Glomerular endothelial cell (primary cell): ENCODE measurements around the gene KRT16. TPM values are rescaled to one million over a fixed set of nuclear protein-coding genes. Genes with fewer than 3 reads are reported as not detected.
"Not testable (repeated sequence)": the region's sequence is repeated elsewhere in the genome, so short reads cannot be mapped to it uniquely, and the experiment has no call there.

ENCODE experiments used
- DNase-seq: peaks from one replicate; pipeline ENCODE4 v3.0.0-alpha.2; 2011; ENCODE audit warnings: low read depth, low spot score; ENCODE audit errors: extremely low read depth
- total RNA-seq: library from RNA; depleted of rRNA; stranded (reverse); fragments of >200 nt; gene quantifications from 2 replicates; pipeline ENCODE4 v1.2.3, GENCODE V29; 2015

KRT16 gene
- total RNA-seq, 1 donor from 2014 or later: not detected

- no peak for DNase-seq
These were observed 4.6 kb upstream of the KRT16 start for GRCh38 chr17:41617136-41617535.

DNA sequence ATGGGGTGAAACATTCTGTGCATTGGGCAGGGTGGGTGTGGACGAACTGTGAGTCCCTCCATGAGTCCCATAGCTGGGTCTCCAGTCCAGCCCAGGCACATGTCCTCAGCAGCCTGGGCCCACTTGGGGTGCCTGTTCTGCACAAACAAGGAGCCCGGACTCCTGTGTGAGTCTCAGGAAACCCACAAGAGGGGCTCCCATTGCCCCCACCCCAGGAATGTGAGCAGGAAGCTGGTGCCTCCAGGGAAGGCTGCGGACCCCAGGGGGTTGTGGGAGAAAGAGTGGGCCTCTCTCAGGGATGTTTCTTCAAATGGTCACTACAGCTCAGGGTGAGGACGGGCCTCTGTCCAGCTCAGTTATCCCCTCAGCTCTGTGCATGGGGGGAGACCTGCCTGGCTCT, 3.9 kb upstream of the KRT16 start:
- not testable (repeated sequence) for DNase-seq

DNA sequence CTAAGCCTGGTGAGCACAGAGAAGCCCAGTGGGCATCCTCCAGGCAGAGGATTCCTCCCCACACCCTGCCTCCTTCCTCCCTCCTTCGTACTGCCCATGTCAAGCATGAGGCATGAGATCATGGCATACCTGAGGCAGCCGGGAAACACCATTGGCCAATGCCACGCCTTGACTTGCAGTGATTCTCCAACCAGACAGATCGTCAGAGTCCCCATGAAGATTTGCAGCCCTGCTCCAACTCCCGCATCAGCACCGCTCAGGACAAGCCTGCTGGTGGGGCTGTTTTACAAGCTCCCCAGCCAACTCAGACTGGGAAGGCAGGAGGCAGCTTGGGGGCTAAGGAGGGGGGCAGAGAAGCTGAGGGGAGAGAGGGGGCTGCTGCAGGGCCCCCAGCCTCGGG, 2.9 kb upstream of the KRT16 start:
- no peak for DNase-seq

DNA sequence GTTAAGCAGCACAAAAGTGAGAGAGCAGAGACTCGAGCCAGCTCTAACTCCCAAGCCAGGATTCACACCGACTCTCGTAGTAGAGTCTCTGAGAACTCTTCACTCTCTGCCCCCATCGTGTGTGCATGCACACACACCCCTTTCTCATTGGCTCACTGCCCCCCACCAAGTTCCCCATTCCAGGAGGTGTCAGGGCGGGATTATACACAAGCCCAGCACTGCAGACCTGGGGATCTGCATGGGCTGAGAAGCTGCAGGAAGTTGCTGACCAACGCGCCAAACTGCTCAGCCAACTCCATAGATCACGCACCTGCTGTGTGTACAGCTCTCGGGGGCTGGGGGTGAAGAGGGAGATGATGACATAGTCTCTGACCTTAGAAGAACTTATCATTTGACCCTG, 2.2 kb upstream of the KRT16 start:
- DNase-seq: not testable (repeated sequence)

DNA sequence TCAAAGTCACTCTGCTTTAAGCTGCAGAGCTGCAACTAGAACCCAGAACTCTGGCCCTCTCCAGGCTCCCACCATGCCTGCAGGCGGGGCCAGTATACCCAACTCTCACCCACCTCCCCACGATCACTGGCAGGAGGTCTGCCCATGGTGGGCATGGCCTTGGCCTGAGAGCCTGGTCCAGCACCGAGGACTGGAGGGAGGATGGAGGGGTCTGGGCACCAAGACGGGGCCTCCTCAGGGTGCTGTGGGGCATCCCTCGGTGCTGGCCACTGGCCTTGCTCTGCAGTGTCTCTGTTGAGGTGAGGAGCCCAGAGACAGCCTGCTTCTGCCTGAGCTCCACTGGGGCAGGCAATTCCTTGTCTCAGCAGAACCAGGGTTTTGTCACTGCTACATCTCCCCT, 1.5 kb upstream of the KRT16 start:
- DNase-seq: no peak

DNA sequence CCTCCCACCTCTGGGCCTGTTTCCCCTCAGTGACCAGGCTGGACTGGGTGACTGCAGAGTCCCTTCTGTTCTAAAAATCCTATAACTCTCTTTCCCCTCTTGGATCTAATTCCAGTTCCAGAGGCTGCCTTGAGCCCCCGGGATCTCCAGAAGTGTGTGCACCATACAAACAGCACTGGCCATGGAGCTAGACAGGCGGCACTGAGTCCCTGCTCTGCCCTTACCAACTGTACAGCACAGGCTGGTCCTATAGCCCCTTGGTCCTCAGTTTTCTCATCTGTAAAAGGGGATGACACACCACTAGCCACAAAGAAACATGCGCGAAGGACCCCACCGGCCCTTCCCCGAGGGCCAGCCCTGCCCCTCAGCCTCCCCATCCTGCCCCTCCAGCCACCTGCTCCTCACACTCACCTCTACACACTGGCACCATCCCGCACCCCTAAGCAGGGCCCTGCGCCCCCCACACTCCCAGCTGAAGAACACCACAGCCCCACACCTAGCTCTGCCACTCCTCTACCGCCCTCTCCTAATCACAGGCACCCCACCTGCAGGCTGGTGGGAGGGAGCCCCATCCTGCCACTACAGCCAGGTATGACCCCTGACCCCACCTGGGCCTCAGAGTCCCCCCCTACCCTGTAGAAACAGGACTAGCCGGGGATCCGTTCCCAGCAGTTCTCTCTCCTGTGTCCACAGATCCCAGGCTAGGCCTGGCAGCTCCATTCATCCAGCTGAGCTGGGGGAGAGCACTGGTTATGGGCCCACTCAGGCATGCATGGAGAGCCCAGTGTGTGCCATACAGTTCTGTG, 913 bp upstream of the KRT16 start:
- DNase-seq: no peak

DNA sequence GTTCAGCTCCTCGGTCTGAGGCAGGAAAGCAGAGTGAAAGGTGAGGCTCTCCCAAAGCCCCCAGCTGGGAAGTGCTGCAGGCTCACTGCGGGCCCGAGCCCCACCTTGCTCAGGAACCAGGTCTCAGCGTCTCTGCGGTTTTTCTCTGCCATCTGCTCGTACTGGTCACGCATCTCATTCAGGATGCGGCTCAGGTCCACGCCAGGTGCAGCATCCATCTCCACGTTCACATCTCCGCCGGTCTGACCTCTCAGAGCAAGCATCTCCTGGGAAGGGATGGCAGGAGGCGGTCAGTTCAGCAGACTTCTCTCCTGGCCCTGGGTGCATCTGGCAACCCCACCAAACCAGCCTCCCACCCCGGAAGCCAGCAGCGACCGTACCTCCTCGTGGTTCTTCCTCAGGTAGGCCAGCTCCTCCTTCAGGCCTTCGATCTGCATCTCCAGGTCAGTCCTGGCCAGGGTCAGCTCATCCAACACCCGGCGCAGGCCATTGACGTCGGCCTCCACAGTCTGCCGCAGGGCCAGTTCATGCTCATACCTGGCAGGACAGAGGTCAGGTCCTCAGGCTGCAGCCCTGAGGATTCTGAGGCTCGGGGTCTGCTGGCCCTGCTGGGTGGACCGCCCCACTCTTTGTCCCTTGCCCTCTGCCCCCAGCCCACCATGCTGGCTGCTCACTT, 1.5 kb downstream of the KRT16 start:
- no peak for DNase-seq

- DNase-seq: not testable (repeated sequence)
These were observed 2.5 kb downstream of the KRT16 start for GRCh38 chr17:41610061-41610517.

GRCh38 chr17:41606930-41607329, 5.6 kb downstream of the KRT16 start:
- not testable (repeated sequence) for DNase-seq

DNA sequence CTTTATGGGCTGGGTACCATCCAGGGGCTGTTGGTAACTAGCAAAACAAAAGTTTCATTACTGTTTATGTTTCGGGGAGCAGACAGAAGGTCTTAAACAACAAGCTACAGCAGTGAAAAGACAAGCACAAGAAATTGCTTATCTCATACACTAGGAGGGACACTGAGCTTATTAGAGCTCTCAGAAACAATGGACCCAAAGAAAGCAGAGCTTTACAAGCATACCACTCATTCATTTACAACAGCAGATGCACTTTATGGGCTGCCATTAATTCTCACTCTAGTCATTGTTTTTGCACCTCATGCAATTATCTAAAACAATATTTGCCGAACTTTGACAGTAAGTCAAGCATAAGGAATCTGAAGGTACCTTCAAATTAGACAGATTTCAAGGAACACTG, 10.0 kb downstream of the KRT16 start:
- DNase-seq: no peak

GRCh38 chr17:41600318-41600717, 12.2 kb downstream of the KRT16 start:
- no peak for DNase-seq

- DNase-seq: no peak
These were observed 12.9 kb downstream of the KRT16 start for GRCh38 chr17:41599680-41600079.

DNA sequence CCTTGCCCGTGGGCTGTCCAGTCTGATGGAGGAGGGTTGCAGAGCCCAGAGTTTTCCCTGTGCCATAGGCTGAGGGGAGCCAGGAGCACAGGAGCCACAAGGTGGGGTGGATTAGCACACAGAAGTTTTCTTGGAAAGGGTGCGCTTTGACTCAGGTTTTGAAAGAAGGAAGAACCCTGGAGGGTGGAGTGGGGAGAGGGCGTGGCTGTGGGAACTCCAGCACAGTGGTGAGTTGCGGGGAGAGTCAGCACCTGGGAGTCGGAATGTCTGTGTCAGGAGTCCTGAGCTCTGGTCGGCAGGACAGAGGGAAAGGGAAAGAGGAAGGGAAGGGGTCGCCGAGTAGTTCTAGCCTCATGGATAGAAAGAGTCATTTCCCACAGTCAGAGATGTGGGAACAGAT, 17.0 kb downstream of the KRT16 start:
- no peak for DNase-seq

DNA sequence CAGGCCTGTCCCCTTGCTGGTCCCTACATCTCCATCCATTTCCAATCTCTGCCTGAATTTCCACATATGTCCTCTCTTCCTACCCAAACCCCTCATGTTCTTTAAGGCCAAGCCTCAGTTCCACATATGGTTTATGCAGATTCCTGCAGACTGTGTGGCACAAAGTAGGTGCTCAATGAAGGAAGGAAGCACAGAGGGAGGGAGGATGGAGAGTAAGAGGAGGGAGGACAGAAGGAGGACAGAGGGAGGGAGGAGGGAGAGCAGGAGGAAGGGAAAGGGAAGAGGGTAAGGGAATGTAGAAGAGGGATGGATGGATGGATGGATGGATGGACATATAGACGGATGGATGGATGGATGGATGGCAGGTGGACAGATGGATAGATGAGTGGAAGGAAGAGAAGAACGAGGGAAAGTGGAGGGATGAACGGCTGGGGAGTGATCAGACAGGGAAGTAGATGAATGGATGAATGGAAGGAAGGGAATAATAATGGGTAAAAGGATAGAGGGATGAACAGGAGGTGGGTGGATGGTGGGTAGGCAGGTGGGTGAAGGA, 18.1 kb downstream of the KRT16 start:
- DNase-seq: no peak

DNA sequence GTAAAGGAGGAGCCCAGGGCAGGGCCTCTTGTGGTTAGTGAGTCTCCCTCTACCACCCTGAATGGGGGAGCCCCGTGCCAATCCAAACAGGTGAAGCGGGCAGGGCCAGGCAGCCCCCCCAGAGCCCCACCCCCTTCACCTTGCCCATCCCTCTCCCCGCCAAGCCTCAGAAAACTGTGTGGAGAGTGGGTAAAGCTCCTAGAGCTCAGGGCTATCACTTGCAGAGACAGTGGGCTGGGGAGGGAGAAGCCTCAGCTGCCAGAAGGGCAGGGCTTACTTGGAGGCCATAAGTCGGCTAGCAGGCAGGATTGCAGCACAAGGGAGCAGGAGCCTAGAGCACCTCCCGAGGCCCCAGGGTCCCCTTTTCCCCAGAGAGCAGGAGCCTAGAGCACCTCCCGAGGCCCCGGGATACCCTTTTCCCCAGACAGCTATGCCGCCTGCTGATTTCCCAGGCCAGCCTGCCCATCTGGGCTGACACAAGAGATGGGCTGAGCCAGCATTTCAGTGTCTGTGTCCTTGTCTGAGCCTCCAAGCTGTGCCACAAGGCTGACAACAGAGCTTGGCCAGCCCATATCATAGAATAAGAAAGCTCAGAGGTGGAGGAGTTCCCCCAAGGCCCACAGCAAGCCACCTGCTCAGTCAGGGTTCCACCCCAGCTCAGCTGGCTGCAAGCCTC, 19.1 kb downstream of the KRT16 start:
- DNase-seq: no peak

DNA sequence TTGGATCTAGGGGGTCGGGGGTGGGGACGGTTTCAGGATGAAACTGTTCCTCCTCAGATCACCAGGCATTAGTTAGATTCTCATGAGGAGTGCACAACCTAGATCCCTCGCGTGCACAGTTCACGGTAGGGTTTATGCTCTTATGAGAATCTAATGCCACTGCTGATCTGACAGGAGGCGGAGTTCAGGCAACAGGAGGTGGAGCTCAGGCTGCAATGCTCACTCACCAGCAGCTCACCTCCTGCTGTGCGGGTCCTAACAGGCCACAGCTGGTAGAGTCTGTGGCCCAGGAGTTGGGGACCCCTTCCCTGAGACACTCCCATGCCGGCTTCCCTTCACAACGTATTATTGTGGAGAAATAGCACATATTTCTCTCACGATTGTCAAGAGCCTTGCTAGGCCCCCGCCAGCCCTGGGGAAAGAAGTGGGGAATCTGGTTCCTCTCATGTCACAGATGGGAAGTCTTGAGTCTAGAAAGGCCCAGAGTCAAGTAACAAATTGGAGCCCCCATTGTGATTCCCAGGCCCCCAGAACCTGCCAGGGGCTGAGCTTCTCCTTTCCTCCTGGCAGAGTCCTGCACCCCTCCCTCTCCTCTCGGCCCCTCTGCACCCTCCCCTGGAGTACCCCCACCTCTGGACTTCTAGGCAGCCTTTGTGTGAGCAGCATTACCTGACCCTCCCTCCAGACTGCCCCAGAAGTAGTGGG, 19.8 kb downstream of the KRT16 start:
- DNase-seq: no peak

DNA sequence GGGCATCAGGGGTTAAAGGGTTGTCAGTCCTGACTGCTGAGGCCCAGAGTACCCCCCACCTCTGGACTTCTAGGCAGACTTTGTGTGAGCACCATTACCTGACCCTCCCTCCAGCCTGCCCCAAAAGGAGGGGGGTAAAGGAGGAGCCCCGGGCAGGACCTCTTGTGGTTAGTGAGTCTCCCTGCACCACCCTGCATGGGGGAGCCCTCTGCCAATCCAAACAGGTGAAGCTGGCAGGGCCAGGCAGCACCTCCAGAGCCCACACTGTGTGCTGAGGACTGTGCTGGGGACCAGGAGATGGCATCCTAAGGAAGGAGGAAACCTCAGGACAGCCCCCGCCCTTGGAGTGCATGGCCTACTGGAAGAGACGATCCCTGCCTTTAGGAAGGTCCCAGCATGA, 23.3 kb downstream of the KRT16 start:
- no peak for DNase-seq

- DNase-seq: no peak
These were observed 24.3 kb downstream of the KRT16 start for GRCh38 chr17:41588126-41588810.

DNA sequence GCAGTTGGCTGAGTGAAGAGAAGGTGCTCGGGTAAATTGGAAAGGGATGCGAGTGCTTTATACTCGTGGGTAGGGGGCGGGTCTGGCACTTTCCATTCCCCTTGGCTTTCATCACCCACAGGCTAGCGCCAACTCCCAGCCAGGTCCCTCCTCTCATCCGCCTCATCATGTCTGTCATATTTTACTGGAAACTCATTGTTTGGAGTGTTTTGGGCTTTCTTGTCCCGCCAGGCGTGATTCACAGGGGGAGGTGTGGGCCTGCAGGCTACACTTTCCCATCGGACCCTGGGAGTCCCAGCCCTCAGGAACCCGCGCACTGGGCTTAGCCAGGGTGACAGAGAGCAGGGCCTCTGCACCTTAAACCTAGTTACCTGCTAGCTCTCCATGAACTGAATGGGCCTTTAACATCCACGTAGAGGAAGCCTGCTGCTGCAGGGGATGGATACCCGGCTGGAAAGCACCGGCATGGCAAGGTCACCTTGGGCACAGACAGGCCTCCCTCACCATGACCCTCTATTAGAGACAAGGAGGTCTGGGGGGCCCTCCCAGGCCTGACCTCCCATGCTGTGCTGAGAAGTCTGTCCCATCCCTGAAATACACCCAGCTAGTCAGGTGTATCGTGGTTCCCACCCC, 25.6 kb downstream of the KRT16 start, which contains the start of gene KRT14:
KRT14 (minus strand) TSS at position 33 of the 633 bp plus-strand sequence. CDS start 61 bp downstream, outside the sequence.
- no peak for DNase-seq
